ENCODE data around the gene PXMP4.
A peak's percentile ranks its signal among the peaks of the same experiment; 100 is the strongest.

Gene PXMP4

GRCh38 chr20:33719989-33720709, at the start of gene PXMP4:
PXMP4 (minus strand) TSS chr20:33720310; CDS start chr20:33720207, 103 bp downstream.
- peak; percentile 94 to 97 for DNase-seq

- no peak for DNase-seq
These were observed 48.9 kb upstream of the PXMP4 start for GRCh38 chr20:33769043-33769442.

- no peak for DNase-seq
These were observed 47.6 kb upstream of the PXMP4 start for GRCh38 chr20:33767777-33768138.

GRCh38 chr20:33766686-33767085, 46.6 kb upstream of the PXMP4 start:
- DNase-seq = no peak

- no peak for DNase-seq
These were observed 45.5 kb upstream of the PXMP4 start for GRCh38 chr20:33765592-33765991.

GRCh38 chr20:33765099-33765498, 45.0 kb upstream of the PXMP4 start:
- DNase-seq = no peak

GRCh38 chr20:33761698-33762250, 41.7 kb upstream of the PXMP4 start:
- no peak for DNase-seq

GRCh38 chr20:33757458-33757857, 37.3 kb upstream of the PXMP4 start:
- DNase-seq = no peak

GRCh38 chr20:33757046-33757445, 36.9 kb upstream of the PXMP4 start:
- no peak for DNase-seq

GRCh38 chr20:33755936-33756490, 35.9 kb upstream of the PXMP4 start:
- peak in 1 of 2 donors; percentile 23 for DNase-seq

- DNase-seq = no peak
These were observed 33.7 kb upstream of the PXMP4 start for GRCh38 chr20:33753763-33754162.

- DNase-seq = no peak
These were observed 33.0 kb upstream of the PXMP4 start for GRCh38 chr20:33753143-33753542.

- no peak for DNase-seq
These were observed 31.7 kb upstream of the PXMP4 start for GRCh38 chr20:33751775-33752174.

GRCh38 chr20:33746325-33746998, 26.4 kb upstream of the PXMP4 start:
- DNase-seq = no peak

- DNase-seq = no peak
These were observed 24.8 kb upstream of the PXMP4 start for GRCh38 chr20:33744773-33745385.

GRCh38 chr20:33744181-33744580, 24.1 kb upstream of the PXMP4 start:
- no peak for DNase-seq

- DNase-seq = no peak
These were observed 20.1 kb upstream of the PXMP4 start for GRCh38 chr20:33740189-33740588.

- DNase-seq = no peak
These were observed 19.4 kb upstream of the PXMP4 start for GRCh38 chr20:33739493-33739892.

GRCh38 chr20:33736962-33737361, 16.9 kb upstream of the PXMP4 start:
- DNase-seq = no peak

- peak in 1 of 2 donors; percentile 13 for DNase-seq
These were observed 13.8 kb upstream of the PXMP4 start for GRCh38 chr20:33733654-33734576.

GRCh38 chr20:33732166-33732970, 12.3 kb upstream of the PXMP4 start:
- peak in 1 of 2 donors; percentile 92 for DNase-seq
